Activated CD8-positive, alpha-beta T cell treated with anti-CD3 and anti-CD28 coated beads for 36 hours (primary cell): Measurements from ENCODE around the gene MPL. TPM values are rescaled to one million over a fixed set of nuclear protein-coding genes. Genes with fewer than 3 reads are reported as not detected.

Experiments
- ATAC-seq: fragments of 200-7000 bp; cut with Tn5 transposase; one replicate; pipeline ENCODE4 v1.10.0; 2021; ENCODE audit warnings: mild to moderate bottlenecking, moderate library complexity
- CTCF ChIA-PET: fragments of 350-600 bp; sonication (Branson Sonifier 250); formaldehyde crosslinking; loops from one replicate; lab custom pipeline; 2021; ENCODE audit warnings: antibody characterized with exemption; lab: Charles Lee
- POLR2A ChIA-PET: fragments of 350-600 bp; sonication (Branson Sonifier 250); formaldehyde crosslinking; loops from one replicate; lab custom pipeline; 2021; ENCODE audit warnings: antibody characterized with exemption; lab: Charles Lee
- DNase-seq: peaks from one replicate; pipeline ENCODE4 v3.0.0-alpha.2; 2020
- H3K27ac Mint-ChIP-seq: one replicate; pipeline ENCODE4 v1.8.0; 2021; ENCODE audit warnings: mild to moderate bottlenecking, mixed read lengths
- H3K27me3 Mint-ChIP-seq: one replicate; pipeline ENCODE4 v1.8.0; 2021; ENCODE audit warnings: mixed read lengths
- H3K36me3 Mint-ChIP-seq: one replicate; pipeline ENCODE4 v1.8.0; 2021; ENCODE audit warnings: low read depth, mixed read lengths
- H3K4me1 Mint-ChIP-seq: one replicate; pipeline ENCODE4 v1.8.0; 2021; ENCODE audit warnings: low read depth, mixed read lengths
- H3K4me3 Mint-ChIP-seq: one replicate; pipeline ENCODE4 v1.8.0; 2021; ENCODE audit warnings: mild to moderate bottlenecking, moderate library complexity, mixed read lengths
- H3K9me3 Mint-ChIP-seq: one replicate; pipeline ENCODE4 v1.8.0; 2021; ENCODE audit warnings: mixed read lengths
- CTCF ChIP-seq: fragments of 200-600 bp; IDR thresholded peaks from one replicate; pipeline ENCODE4 v1.8.0; 2022; ENCODE audit warnings: antibody characterized with exemption, mild to moderate bottlenecking
- intact Hi-C: fragments of 100-400 bp; cut with micrococcal nuclease; formaldehyde crosslinking; loops from one replicate; pipeline ENCODE4 v1.10.0; 2022
- total RNA-seq, 2 experiments: library from RNA; stranded (reverse); gene quantifications; one replicate each; pipeline ENCODE4 v1.2.3, GENCODE V29; 2021

Gene MPL
- total RNA-seq, 2 experiments from 2014 or later: not detected

- no peaks in the 10 kb centered on the region for H3K36me3 Mint-ChIP-seq
- intact Hi-C loops: no loop called here
- peaks cover 20% of the 10 kb centered on the region for H3K4me1 Mint-ChIP-seq
- TF ChIP-seq CTCF: no peak
- H3K27me3 Mint-ChIP-seq: no peaks in the 10 kb centered on the region
- POLR2A ChIA-PET: interaction anchor here (0.6 to 2.5 kb wide), 2 partner anchors 36 to 93 kb away, joined by 3 to 6 read pairs; partner anchors contain the start of gene ELOVL1
- CTCF ChIA-PET: no interaction called here
- H3K9me3 Mint-ChIP-seq: peaks cover 8% of the 10 kb centered on the region
- ATAC-seq (no peak), DNase-seq (no peak)
- no peak overlapping the region for H3K4me3 Mint-ChIP-seq
- H3K27ac Mint-ChIP-seq: no peak overlapping the region
These were observed 5.9 kb upstream of the MPL start for GRCh38 chr1:43331688-43332087.

GRCh38 chr1:43334453-43335205 lies 3.0 kb upstream of the MPL start:
- H3K4me1 Mint-ChIP-seq: peaks cover 12% of the 10 kb centered on the region
- no peak overlapping the region for H3K4me3 Mint-ChIP-seq
- no peaks in the 10 kb centered on the region for H3K36me3 Mint-ChIP-seq
- no peaks in the 10 kb centered on the region for H3K27me3 Mint-ChIP-seq
- H3K9me3 Mint-ChIP-seq: no peaks in the 10 kb centered on the region
- ChIA-PET CTCF (no interaction called here), POLR2A (no interaction called here)
- TF ChIP-seq CTCF: no peak
- intact Hi-C loops: no loop called here
- no peak for ATAC-seq
- DNase-seq: no peak
- H3K27ac Mint-ChIP-seq: no peak overlapping the region

GRCh38 chr1:43338001-43338400 lies 383 bp downstream of the MPL start:
- ChIA-PET CTCF (no interaction called here), POLR2A (no interaction called here)
- Mint-ChIP-seq H3K36me3 (no peaks in the 10 kb centered on the region), H3K27ac (no peak overlapping the region), H3K4me1 (no peaks in the 10 kb centered on the region), H3K27me3 (no peaks in the 10 kb centered on the region), H3K4me3 (no peak overlapping the region), H3K9me3 (no peaks in the 10 kb centered on the region)
- intact Hi-C loops: no loop called here
- TF ChIP-seq CTCF: no peak
- DNase-seq (no peak), ATAC-seq (no peak)

GRCh38 chr1:43339584-43340232 lies 2.1 kb downstream of the MPL start:
- POLR2A ChIA-PET: no interaction called here
- intact Hi-C loops: no loop called here
- Mint-ChIP-seq H3K36me3 (no peaks in the 10 kb centered on the region), H3K4me3 (no peak overlapping the region), H3K9me3 (no peaks in the 10 kb centered on the region), H3K27ac (no peak overlapping the region), H3K27me3 (no peaks in the 10 kb centered on the region), H3K4me1 (no peaks in the 10 kb centered on the region)
- DNase-seq (no peak), ATAC-seq (no peak)
- CTCF ChIA-PET: no interaction called here
- TF ChIP-seq CTCF: no peak

GRCh38 chr1:43340559-43340958 lies 2.9 kb downstream of the MPL start:
- ChIA-PET CTCF (no interaction called here), POLR2A (no interaction called here)
- H3K27ac Mint-ChIP-seq: no peak overlapping the region
- ATAC-seq (no peak), DNase-seq (no peak)
- no peaks in the 10 kb centered on the region for H3K36me3 Mint-ChIP-seq
- H3K4me1 Mint-ChIP-seq: peaks cover 2% of the 10 kb centered on the region
- no peaks in the 10 kb centered on the region for H3K9me3 Mint-ChIP-seq
- intact Hi-C loops: no loop called here
- no peaks in the 10 kb centered on the region for H3K27me3 Mint-ChIP-seq
- H3K4me3 Mint-ChIP-seq: no peak overlapping the region
- no peak for TF ChIP-seq CTCF
